HG03280 (cell line): ENCODE measurements around the gene PAK5.
"Not testable (repeated sequence)": the region's sequence is repeated elsewhere in the genome, so short reads cannot be mapped to it uniquely, and the experiment has no call there.

Experiments used
- ATAC-seq: cut with Tn5 transposase; IDR thresholded peaks from one replicate; pipeline ENCODE4 v1.9.1; 2021; ENCODE audit warnings: mild to moderate bottlenecking, moderate library complexity; ENCODE audit not compliant: unreplicated experiment

PAK5 gene

DNA sequence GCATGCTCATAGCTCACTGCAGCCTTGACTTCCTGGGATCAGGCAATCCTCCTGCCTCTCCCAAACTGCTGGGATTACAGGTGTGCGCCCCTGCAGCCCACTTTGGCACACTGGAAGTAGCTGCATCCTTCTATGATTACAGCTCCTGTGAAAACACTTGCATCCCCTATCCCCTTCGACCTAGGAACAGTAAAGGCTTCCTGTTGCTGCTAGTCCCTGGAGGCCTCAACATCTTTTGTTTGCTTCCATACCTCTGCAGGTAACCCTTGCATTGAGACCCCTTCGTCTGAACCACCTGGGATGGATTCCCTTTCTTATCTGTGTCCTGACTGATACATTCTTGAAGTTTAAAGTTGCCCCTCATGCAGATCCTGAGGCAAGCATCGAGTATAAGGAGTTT, 152.4 kb downstream of the PAK5 start:
- no peak for ATAC-seq

- no peak for ATAC-seq
These were observed 152.9 kb downstream of the PAK5 start for GRCh38 chr20:9686001-9686400.

DNA sequence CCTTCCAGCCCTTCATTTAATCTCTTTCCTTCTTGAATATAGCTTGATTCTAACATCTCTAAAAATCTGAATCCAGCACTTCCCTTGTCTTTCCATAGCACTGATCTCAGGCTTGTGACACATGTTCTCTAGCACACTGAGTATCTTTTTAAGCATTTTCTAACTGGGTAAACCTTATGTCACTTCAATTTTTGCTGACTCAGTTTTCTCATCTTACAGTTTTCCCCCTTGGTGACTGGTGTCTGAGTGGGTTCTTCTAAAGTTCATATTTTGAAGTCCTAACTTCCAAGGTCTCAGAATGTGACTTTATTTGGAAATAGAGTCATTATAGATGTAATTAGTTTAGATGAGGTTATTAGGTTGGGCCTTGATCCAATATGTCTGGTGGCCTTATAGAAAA, 153.9 kb downstream of the PAK5 start:
- no peak for ATAC-seq

- no peak for ATAC-seq
These were observed 161.7 kb downstream of the PAK5 start for GRCh38 chr20:9677100-9677623.

DNA sequence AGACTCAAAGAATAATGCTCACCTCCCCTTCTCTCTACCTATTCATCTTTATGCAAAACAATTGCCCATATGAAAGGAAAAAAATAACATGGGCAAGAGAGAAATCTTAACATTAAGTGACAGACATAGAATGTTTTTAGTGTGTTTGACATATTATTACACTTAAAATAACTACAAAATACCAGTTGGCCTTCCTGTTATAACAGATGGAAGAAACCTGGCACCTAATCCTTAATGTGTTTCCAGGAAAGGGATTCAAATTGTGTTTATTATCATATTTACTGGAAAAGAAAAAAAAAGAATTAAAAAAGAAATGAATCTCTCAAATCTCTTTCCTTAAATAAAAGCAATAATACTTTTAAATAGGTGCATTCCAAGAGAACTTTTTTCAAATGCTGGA, 165.9 kb downstream of the PAK5 start:
- no peak for ATAC-seq

DNA sequence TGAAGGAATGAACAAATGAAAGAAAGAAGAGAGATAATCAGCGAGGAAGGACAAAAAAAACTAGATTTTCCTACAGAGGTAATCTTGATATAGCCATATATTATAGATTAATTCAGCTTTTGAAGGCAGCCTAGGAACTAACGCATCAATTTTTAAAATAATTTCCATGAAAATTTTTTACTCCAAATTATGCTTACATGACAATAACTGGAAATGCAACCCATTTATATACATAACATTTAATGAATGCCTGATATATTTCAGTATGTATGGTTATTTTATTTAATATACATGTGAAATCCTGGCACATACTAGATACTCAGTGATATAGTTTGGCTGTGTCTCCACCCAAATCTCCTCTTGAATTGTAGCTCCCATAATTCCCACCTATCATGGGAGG, 166.8 kb downstream of the PAK5 start:
- ATAC-seq = no peak

DNA sequence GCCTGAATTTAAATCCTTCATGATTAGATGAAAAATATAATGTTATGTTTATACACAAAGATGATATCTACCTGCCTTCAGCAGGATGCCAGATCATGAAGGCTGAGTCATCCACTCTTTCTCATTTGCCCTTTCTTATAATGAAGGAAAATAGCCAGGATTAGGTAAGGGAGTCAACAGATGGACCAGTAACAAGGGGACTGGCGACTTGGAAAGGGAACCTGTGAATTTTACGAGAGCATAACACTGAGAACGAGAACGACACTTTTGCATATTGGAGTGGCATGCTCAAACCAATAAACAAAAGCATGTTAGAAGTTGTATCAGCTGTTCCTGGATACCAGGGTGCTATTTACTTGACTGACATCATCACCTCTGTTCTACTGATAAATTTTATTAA, 170.5 kb downstream of the PAK5 start:
- ATAC-seq = no peak

- no peak for ATAC-seq
These were observed 175.5 kb downstream of the PAK5 start for GRCh38 chr20:9663423-9663822.

GRCh38 chr20:9660236-9660868, 178.5 kb downstream of the PAK5 start:
- no peak for ATAC-seq

- ATAC-seq = no peak
These were observed 191.1 kb downstream of the PAK5 start for GRCh38 chr20:9647741-9648140.

GRCh38 chr20:9646375-9646774, 192.5 kb downstream of the PAK5 start:
- ATAC-seq = no peak

- ATAC-seq = no peak
These were observed 196.0 kb downstream of the PAK5 start for GRCh38 chr20:9642882-9643281.

DNA sequence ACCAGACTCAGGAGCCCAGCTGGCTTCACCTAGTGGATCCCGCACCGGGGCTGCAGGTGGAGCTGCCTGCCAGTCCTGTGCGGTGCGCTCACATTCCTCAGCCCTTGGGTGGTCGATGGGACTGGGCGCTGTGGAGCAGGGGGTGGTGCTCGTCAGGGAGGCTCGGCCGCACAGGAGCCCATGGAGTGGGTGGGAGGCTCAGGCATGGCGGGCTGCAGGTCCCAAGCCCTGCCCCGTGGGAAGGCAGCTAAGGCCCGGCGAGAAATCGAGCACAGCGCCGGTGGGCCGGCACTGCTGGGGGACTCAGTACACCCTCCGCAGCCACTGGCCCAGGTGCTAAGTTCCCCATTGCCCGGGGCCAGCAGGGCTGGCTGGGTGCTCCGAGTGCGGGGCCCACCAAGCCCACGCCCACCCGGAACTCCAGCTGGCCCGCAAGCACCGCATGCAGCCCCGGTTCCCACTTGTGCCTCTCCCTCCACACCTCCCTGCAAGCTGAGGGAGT, 197.3 kb downstream of the PAK5 start:
- ATAC-seq = not testable (repeated sequence)

GRCh38 chr20:9637889-9638288, 201.0 kb downstream of the PAK5 start:
- ATAC-seq = no peak

DNA sequence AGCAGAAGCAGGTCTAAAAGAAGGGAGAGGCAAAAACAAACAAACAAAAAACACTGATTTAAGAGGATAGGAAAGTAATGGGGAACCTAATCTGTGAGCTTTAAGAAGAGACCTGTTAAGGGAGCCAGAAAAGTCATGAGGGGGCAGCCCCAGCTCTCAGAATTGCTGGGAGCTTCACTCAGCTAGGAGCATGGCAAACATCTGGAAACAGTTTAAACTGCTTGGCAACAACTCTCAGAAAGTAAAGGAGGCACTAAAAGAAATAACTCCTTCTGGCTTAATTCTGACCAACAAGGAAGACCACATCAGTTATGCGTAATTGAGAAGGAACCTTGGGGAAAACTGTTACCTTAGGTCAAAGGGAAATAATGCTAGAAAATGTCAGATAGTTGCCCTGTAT, 203.1 kb downstream of the PAK5 start:
- ATAC-seq = no peak

GRCh38 chr20:9634327-9634726, 204.5 kb downstream of the PAK5 start:
- ATAC-seq = no peak

DNA sequence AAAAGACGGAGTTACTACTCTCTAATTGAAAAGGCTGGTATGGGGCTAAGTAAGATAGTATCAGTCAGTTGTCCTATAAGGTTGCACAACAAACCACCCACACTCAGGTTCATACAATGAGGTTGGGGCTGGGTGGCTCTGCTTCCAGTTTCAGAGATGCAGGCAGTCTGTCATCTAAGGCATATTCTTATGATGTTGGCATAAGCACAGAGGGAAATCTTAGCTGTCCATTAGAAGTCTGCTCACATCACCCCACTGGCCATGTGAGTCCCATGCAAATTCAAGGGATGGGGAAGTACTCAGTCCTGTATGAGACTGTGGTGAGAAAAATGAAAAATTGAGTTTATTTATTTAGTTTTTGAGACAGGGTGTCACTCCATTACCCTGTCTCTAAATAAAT, 205.9 kb downstream of the PAK5 start:
- no peak for ATAC-seq

GRCh38 chr20:9632265-9632664, 206.6 kb downstream of the PAK5 start:
- ATAC-seq = no peak

- no peak for ATAC-seq
These were observed 208.3 kb downstream of the PAK5 start for GRCh38 chr20:9630554-9630953.

DNA sequence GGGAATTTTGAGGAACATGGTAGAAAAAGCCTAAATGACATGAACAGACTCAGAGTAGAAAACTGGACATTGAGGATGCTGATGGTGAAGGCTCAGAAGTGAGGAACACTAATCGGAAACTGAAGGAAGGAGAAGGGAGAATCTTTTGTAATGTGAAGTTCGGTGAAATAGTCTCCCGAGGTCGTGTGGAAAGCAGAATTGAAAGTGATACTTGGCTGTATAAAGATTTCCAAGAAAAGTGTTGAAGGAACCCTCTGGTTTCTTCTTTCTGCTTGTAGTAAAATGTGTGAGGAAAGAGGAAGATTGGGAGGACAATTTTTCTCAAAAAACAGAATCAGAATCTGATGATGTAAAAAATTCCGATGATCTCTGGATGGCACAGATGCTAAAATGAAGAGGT, 209.0 kb downstream of the PAK5 start:
- no peak for ATAC-seq

DNA sequence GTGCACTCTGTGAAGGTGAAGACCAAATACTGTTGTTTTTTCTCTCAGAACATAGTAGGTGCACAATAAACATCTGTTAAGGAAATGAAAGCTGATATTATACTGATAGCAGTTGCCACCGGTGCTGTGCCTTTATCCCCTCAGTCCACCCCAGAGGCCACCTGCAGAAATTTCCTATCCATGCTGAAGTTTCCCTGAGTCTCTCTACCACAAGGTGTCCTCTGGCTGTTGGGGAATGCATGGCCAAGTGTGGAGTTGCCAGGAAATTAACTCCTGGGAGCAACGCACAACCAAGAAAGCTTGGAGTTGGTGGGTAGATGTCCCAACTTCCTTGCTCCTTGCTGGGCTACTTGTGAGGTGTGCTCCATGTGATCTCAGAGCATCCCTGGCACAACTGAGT, 210.3 kb downstream of the PAK5 start:
- no peak for ATAC-seq

- no peak for ATAC-seq
These were observed 210.7 kb downstream of the PAK5 start for GRCh38 chr20:9628141-9628540.

DNA sequence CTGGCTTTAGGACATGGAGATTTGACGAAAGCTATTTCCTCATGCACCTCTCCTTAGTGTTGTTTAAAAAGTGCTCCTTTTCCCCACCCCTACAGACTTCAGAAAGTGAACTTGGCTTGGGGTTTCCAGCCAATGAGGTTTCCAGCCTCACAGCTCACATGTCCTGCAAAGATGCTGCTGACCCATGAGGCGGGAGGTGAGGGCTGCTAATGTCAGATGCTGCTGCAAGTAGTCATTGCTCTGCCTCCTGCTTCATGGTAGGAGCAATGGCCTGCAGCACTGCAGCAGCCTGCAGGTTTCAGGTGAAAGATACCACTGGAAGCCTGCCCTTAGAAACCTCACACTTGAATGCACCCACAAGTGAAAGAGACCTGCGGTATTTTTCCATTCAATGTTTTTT, 211.7 kb downstream of the PAK5 start:
- no peak for ATAC-seq
